Activated CD8-positive, alpha-beta memory T cell treated with anti-CD3 and anti-CD28 coated beads for 1 hour (primary cell): ENCODE measurements around the gene E2F8.

Experiments used
- DNase-seq, 2 donors: peaks; one replicate each; pipeline ENCODE4 v3.0.0-alpha.2; 2020; ENCODE audit warnings: low read depth in 1 of 2; ENCODE audit errors: extremely low read depth in 1 of 2

Gene E2F8

GRCh38 chr11:19191530-19192169 lies 49.1 kb downstream of the E2F8 start:
- DNase-seq: no peak

DNA sequence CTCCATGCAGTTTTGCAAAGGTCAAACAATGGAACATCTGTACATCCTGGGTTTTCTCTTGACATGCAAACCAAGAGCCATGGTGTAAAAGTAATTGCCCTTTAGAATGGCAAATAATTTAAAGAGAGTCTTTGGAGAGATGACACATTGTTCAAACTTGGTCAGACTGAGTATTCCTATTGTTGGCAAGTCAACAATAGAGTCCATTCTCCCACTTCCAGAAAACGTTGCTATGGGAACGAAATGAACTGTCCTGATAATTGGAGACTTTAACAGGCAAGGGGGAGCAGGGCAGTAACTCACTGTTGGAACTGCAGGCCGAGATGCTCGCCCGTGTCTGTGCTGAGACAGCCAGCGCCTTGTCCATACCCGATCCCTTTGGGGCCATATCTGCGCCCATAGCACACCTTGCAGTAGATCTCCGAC lies 52.9 kb downstream of the E2F8 start:
- no peak for DNase-seq

GRCh38 chr11:19187114-19187832 lies 53.5 kb downstream of the E2F8 start:
- no peak for DNase-seq

DNA sequence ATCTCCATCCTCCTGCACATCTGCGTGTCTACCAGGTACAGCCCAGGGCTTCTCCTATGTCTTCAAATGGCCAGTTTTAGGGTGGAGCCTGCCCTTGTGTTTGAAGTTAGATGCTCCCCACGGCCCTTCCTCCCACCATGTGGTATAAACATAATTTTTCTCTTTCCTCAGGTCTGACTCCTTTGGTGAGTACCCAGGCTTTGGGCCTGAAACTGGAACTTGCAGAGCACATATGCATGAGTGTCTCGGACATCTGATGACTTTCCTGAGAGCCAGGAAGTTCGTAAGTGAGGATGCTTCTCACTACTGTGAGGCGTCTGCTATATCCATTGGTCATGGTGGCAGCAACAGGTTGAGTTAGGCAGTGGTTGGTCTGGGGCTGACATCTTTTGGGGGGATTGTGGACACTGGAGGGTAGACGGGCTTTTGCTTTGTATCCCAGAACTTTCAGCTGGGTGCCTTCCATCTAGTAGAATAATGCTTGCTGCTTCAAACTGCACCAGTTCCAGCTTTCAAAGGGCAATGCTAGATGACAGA lies 55.2 kb downstream of the E2F8 start:
- DNase-seq: no peak

DNA sequence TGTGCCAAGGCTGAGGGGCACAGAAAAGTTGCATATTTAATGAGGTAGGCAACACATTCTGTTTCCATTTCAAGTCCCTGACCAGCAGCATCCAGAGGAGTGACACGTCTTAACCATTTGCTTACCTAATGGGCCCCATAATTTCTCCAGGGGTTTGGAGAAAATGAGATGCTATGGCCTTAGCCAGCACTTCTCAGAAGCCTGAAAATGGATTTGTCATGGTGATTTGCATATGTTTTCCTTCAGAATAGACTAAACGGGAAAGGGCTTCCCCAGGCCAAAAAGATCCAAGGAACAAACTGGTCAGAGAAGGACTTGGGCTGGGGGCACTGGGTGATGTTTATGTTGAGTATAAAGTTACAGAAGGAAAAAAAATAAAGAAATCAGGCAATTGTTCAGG lies 55.7 kb downstream of the E2F8 start:
- DNase-seq: no peak

- no peak for DNase-seq
These were observed 57.1 kb downstream of the E2F8 start for GRCh38 chr11:19183646-19184045.

DNA sequence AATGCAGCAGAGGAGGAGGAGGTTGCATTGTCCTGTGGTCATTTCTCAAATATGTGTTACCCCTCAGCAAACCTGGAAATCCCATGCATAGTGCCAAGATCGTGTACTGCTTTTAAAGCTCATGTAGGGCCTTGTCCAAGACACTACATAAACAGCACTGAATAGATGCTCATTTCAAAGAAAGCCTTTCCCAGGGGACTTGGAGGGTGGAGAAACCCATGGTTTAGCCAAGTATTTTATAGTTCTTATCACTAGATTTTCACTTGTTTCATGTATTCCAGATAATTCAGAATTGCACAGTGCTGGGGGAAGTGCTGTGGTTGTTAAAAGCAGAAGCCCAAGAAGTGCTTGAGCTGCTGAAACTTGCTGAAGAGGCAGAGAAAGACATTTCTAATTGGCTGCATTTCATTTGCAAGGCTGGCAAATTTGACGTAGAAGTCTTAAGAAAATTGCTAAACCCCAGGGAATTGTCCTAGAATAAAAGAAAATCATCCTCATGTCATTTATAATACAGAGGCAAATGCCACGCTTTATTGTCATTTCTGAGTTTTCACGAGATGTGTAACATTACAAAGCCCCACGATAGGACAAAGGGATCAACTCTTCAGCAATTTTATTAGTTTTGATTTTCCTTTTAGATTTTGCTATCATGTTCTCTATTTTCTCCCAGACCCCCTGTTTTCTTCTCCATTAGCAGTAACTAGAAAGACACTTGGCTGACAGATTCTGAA lies 59.0 kb downstream of the E2F8 start:
- no peak for DNase-seq

- DNase-seq: no peak
These were observed 64.0 kb downstream of the E2F8 start for GRCh38 chr11:19176629-19177186.
